Right hindlimb (tissue), 1 donor: ENCODE data around the gene PI4KA.
"Not testable (repeated sequence)": the region's sequence is repeated elsewhere in the genome, so short reads cannot be mapped to it uniquely, and the experiment has no call there.

ENCODE experiments used
- DNase-seq: peaks from one replicate; pipeline ENCODE4 v3.0.0-alpha.2; 2018

The PI4KA gene

DNA sequence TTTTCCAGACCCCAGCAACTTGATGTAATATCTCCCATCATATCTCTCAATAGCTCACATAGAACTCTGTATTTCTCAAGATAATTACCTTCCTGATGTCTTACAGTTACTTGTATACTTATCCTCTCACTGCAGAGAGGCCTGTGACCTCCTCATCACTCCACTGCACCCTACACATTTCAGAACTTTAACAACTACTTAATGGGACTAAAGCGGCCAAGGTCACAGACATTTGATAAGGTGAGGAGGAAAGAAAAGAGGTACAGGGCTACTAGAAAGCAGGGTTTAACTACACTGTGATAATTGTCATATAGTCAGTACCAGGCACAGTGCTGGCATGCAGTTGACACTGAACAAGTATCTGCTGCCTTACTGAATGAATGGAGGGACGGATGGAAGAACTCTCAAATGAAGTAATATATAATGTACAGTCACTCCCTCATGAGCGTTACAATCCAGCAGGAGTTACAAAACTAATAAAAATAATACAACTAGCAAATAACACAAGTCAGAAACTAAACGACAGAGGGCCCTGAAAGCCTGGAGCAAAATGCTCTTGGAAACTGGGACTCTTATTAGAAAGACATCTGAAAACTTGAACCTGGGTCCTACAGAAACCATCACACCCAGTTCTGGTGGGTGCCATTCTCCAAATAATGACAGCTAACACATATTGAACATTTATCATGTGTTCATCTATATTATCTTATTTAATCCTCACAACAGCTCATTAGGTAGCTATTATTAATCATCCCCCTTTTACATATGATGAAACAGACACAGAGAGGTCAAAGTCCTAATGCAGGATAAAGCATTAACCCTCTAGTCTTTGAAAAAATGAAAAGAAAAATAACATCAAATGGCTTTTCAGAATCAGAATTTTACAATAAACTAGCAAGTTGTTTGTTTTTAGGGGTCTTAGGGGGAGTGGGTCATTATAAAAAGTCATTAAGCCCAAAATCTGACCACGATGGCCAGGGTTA, 14.3 kb downstream of the PI4KA start:
- DNase-seq: no peak

DNA sequence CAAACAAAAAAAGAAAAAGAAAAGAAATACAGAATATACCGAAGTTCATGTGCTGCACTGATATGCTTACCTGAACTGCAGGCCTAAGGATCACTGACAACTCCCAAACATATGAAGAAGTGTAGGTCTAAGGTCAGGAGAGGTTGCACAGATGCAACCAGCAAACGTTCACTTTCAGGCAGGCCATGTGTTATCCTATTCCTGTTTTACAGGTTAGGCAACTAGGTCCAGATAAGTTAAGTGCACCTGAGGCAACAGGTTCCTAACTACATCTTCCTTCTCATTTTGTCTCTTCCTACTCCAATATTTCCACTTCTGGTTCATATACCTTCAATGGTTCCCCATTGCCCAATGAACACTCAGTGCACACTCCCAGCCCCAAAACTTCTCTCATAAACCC, 15.1 kb downstream of the PI4KA start:
- DNase-seq: no peak

DNA sequence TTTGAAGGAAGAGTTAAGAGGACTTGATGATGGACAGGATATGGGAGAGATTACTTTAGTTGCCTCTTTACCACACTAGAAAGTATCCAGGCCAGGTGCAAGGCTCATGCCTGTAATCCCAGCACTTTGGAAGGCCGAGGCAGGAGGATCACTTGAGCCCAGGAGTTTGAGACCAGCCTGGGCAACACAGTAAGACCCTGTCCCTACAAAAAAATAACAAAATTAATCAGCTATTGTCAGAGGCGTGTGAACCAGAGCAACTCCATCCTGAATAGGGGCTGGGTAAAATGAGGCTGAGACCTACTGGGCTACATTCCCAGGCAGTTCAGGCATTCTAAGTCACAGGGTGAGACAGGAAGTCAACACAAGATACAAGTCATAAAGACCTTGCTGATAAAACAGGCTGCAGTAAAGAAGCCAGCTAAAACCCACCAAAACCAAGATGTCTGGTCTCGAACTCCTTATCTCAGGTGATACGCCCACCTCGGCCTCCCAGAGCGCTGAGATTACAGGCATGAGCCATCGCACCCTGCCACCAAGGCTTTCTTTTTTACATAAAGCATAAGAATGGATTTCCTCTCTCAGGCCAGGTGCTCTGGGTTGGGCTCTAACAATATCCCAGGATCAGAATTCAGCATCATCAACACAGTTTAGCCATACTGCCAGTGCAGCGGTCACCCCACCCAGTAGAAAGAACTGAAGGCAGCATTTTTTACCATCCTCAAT, 17.8 kb downstream of the PI4KA start:
- no peak for DNase-seq

DNA sequence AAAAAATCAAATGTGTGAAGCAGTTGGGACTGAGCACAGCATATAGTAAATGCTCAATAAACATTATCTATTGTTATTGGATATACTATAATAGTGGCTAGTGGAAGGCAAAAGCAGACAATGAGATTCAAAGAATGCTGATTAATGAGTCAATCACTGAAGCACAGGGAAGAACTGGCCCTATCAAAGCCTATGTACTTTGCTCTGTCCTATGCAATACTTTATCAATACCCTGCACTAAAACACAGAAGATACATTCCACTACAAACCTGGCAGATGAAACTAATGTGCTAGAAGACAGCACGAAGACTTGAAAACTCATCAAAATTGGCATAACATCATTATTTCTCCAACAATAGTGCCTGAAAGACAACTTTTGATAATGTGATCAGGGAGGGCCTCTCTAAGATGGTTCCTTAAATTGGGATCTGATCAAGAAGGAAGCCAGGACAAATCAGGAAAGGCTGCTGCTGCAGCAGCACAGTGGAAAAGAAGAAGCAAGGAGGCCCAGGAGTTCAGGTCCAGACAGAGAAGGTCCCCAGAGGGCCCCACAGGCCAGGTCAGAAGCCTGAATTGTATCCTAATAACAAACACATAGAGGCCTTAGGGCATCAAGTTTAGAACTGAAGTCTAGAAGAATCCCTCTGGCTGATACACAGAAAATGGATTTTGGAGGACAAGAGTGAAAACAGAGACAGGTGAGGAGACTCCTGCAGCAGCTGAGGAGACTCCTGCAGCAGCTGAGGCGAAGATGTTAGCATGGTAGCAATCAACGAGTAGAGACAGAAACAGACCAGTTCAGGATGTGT, 18.6 kb downstream of the PI4KA start:
- no peak for DNase-seq

DNA sequence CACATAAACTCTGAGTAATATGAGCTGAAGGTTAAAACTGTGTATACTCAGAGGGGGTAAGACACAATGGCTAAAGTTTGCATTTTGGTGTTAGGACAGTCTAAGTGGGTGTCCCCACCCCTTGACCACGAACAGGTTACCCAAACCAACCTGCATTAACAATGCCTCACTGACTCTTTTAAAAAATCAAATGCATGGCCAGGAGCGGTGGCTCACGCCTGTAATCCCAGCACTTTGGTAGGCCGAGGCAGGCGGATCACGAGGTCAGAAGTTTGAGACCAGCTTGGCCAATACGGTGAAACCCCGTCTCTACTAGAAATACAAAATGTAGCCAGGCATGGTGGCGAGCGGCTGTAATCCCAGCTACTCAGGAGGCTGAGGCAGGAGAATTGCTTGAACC, 19.3 kb downstream of the PI4KA start:
- not testable (repeated sequence) for DNase-seq

DNA sequence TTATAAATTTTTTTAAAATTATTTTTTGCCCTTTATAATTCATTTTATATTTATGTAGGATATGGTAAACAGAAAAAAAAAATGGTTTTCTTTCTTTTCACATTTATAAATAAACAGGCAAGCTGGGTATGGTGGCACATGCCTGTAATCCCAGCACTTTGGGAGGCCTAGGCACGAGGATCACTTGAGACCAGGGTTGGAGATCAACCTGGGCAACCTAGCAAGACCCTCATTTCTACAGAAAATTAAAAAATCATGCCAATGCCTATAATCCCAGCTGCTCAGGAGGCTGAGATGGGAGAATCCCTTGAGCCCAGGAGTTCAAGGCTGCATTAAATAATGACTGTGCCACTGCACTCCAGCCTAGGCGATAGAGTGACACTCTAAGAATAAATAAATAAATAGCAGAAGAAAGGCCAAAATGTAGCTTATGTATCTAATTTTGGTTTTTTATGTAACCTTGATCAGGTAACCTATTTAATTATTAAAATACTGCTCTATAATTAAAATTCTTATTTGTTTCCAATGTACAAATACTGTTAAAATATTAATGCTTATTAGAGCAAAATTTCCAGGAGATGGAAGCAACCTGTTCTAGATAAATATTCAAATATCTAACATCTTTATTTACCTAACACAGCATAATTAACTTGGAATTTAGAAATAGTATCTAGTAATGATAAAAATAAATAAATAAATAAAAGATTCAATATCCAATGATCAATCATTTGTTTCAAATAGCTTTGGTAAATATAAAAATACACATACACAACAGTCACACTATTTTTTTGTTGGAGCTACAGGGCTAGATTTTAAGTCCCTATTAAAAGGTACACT, 21.4 kb downstream of the PI4KA start:
- no peak for DNase-seq

DNA sequence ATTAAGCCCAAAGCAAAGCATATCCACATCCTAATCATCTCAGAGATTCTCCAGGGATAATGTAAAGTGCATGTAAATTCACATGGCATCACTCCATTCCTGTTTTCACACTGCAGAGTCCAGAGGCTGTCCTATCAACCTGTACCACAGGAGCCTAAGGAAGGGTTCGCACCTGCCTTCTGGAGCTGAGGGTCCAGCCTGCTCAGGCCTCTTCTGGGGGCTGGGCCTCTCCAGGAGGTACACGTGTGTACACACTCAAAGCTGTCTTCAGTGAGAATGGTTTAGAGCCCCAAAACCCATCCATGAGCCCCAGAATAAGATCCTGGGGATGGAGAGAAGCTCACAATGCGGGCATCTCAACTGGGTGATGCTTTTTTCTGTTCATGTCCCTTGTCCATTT, 23.9 kb downstream of the PI4KA start:
- no peak for DNase-seq

DNA sequence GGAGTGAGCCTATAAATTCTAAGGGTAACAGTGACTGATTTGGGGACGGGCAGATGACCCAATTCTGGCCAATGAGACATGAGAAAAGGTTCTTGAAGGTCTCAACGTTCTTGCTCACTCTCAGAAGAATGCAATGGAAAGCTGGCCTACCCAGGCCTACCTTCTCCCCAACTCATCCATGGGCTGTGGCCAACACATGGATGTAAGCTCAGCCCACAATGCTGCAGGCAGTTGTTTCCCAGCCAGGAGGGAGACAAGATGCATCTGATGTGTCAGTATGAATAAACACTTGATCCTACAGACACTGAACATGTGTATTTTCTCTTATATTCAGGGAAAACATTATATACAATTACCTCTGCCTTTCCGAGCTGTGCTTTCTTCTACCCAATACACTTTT, 24.4 kb downstream of the PI4KA start:
- no peak for DNase-seq

DNA sequence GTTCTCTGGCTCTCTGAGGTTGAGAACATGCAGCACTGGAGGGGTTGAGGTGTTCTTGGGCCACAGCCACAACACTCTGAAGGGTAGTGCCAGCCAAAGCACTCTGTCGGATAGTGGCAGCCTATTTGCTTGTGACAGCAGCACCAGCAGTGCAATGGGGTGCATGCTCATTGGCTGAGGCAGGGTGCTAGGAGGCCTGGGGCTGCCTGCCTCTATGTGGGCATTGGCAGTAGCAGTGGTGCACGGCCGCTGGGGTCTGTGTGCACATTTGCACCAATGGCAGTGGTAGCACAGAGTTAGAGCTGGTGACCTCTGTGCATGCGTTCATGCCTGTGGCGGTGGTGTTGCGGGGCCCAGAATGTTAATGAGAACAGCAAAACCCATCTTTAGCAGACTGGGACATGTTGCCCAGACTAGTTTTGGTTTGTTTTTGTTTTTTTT, 25.4 kb downstream of the PI4KA start:
- DNase-seq: no peak

DNA sequence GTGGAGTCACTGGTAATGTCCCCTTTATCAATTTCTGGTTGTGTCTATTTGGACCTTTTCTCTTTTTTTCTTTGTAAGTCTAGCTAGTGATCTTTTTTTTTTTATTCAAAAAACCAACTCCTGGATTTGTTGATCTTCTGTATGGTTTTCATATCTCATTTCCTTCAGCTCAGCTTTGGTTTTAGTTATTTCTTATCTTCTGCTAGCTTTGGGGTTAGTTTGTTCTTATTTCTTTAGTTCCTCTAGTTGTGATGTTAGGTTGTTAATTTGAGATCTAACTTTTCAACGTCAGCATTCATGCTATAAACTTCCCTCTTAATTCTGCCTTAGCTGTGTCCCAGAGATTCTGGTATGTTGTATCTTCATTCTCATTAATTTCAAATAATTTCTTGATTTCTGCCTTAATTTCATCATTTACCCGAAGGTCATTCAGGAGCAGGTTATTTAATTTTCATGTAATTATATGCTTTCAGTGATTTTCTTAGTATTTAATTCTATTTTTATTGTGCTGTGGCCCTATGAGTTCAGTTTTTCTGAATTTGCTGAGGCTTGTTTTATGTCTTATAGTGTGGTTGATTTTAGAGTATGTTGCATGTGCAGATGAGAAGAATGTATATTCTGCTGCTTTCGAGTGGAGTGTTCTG, 29.0 kb downstream of the PI4KA start:
- DNase-seq: no peak

DNA sequence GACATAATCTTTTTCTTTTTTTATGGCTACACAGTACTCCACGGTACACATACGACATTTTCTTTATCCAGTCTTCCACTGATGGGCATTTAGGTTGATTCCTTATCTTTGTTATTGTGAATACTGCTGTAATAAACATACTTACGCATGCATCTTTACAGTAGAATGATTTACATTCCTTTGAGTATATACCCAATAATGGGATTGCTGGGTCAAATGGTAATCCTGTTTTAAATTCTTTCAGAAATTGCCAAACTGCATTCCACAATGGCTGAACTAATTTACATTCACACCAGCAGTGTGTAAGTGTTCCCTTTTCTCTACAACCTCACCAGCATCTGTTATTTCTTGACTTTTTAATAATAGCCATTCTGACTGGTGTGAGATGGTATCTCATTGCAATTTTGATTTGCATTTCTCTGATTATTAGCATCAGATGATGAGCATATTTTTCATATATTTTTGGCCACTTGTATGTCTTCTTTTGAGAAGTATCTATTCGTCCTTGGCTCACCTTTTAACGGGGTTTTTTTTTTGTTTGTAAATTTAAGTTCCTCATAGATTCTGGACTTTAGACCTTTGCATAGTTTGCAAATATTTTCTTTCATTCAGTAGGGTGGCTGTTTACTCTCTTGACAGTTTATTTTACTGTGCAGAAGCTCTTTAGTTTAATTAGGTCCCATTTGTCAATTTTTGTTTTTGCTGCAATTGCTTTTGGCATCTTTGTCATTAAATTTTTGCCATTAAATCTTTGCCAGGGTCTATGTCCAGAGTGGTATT, 32.0 kb downstream of the PI4KA start:
- not testable (repeated sequence) for DNase-seq

DNA sequence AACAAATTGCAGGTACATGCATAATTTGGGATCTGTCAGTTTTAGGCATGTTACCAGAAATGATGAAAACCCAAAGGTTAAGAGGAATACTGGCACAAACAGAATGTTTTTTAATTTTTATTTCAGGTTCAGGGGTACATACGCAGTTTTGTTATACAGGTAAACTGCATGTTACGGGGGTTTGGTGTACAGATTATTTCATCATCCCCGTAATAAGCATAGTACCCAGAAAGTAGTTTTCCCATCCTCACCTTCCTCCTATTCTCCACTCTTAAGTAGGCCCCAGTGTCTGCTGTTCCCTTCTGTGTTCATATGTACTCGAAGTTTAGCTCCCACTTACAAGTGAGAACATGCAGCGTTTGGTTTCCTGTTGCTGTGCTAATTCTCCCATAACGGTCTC, 33.0 kb downstream of the PI4KA start:
- DNase-seq: no peak

DNA sequence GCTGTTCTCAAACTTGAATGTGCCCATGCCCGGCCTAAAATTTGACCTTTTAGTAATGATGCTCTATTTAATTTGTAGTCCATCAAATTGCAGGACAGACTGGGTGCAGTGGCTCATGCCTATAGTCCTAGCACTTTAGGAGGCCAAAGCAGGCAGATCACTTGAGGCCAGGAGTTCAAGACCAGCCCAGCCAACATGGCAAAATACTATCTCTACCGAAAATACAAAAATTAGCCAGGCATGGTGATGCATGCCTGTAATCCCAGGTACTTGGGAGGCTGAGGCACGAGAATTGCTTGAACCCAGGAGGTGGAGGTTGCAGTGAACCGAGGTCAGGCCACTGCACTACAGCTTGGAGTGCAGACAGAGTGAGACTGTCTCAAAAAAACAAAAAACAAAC, 33.4 kb downstream of the PI4KA start:
- DNase-seq: not testable (repeated sequence)

DNA sequence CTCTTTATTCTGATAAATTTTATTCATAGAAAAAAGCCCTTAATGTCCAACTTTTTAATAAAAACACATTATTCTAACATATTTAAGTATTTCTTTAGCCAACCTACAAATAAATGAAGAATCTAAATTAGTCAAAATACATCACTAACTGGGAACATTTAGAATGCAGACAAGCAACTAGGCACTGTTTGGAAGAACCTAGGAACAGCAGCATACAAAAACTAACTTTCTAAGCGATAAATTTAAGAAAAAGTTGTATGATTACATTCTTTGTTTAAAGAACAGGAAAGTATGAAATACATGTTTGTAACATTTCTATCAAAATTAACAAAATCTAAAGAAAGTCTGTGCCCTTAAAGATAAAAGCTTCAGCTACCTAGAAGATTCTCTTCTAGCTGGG, 35.3 kb downstream of the PI4KA start:
- no peak for DNase-seq

DNA sequence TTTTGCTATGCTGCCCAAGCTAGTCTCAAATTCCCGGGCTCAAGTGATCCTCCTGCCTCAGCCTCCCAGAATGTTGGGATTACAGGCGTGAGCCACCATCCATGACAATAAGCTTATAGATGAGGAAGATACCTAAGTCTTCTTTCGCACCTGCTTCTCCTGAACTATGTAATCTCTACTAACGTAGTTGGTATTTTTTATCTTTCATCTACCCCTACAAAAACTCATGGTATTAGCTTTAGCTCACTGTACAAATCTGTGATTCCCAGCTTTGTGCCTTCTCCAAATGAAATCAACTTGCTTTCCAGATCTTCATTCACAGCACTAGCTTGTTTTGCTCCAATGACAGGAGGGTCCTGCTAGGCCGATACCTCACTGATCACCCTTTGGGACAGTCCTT, 36.4 kb downstream of the PI4KA start:
- no peak for DNase-seq

DNA sequence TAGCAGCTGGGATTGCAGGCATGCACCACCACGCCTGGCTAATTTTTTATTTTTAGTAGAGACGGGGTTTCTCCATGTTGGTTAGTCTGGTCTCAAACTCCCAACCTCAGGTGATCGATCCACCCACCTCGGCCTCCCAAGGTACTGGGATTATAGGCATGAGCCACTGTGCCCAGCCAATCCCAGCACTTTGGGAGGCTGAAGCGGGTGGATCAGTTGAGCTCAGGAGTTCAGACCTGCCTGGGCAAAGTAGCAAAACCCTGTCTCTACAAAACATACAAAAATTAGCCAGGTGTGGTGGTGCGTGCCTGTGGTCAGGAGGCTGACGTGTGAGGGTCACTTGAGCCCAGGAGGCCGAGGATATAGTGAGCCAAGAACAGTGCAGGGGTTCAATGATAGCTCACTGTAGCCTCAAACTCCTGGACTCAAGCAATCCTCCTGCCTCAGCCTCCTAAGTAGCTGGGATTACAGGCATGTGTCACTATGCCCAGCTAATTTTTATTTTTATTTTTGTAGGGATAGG, 36.8 kb downstream of the PI4KA start:
- not testable (repeated sequence) for DNase-seq

DNA sequence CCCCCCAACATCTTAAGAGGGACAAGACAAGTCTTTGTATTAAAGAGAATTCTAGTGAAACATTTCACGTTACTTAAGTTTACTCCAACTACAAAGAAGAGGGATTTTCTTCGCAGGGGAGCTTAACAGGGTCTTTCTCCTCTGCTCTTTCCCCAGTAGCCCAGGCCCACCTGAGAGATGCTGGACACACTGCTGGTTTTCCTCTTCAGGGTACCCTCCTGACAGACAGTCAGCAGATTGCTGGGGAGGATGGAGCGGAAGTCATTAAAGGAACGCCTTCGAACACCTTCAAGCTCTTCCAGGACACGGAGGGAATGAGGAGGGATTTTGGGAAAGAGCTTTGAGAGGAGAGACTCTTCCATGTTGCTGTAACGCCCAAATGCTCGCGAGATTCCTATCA, 39.1 kb downstream of the PI4KA start:
- no peak for DNase-seq

DNA sequence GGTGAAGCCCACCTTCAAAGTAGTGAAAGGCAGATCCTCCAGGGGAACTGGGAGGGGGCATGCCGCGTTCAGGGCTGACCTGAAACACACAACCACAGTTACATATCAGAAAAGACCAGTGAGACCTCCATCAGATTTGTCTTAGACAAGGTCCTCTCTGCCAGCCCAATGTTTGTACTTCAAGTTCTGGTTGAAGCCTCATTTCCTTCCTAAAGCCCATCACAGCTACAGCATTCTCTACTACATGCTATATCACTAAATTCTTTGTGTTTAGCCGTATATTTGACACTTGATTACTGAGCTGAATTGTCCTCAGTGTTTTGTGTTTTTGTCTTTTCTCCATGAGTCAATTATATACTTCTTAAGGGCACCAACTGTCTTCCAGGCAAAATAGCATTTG, 40.1 kb downstream of the PI4KA start:
- no peak for DNase-seq

DNA sequence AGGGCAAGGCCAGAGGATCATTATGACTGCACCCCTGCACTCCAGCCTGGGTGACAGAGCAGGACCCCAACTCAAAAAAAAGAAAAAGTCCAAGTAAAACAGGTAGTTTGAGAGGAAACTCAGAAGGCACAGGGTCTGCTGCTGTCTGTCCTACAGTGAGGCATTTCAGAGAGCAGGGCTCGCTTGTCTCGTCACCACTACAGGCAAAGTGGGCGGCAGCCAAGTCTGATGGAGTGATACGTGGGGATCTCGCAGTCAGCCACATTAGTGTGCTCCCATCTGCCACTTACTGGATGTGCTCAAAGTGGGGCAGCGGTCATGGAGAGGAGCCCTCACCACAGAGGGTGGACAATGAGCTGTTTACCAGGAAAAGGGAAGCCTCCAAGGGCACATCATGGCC, 42.1 kb downstream of the PI4KA start:
- DNase-seq: no peak

DNA sequence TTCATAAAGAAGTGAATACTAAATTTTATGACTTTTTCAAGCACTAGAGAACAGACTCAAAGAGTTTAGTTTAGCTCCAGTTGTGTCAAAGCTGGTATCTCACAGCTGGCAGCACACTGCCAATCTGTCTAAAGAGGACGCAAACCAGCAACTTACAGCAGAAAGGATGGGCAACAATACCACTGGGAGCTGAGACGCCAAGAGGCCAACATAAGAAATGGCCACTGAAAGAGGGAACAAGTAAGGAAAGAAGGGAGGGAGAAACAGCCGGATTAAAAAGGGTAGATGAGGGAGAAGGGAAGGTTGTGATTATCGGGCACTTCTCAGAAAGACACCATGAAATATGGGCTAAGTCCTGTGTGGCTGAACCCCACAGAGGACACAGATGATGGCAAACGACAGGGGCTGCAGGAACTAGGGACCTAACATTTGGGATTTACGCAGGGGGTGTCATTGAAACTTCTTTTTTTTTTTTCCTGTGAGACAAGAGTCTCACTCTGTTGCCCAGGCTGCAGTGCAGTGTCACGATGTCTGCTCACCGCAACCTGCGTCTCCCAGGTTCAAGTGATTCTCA, 43.0 kb downstream of the PI4KA start:
- DNase-seq: no peak
